Endothelial cell (in vitro differentiated cells): ENCODE data around the gene KIF20B. TPM values are rescaled to one million over a fixed set of nuclear protein-coding genes. Genes with fewer than 3 reads are reported as not detected.

Experiments
- DNase-seq: peaks from one replicate; pipeline ENCODE4 v3.0.0; 2021; ENCODE audit warnings: low spot score
- H3K27ac Mint-ChIP-seq: one replicate; pipeline ENCODE4 v1.8.0; 2021; ENCODE audit warnings: mixed read lengths, inconsistent platforms; ENCODE audit not compliant: unreplicated experiment
- H3K27me3 Mint-ChIP-seq: one replicate; pipeline ENCODE4 v1.8.0; 2021; ENCODE audit warnings: mild to moderate bottlenecking, moderate library complexity, mixed read lengths, inconsistent platforms; ENCODE audit not compliant: unreplicated experiment
- H3K36me3 Mint-ChIP-seq: one replicate; pipeline ENCODE4 v1.8.0; 2021; ENCODE audit warnings: mild to moderate bottlenecking, low read depth, mixed read lengths, inconsistent platforms; ENCODE audit not compliant: unreplicated experiment
- H3K4me1 Mint-ChIP-seq: one replicate; pipeline ENCODE4 v1.8.0; 2021; ENCODE audit warnings: mild to moderate bottlenecking, mixed read lengths, inconsistent platforms; ENCODE audit not compliant: unreplicated experiment
- H3K4me3 Mint-ChIP-seq: one replicate; pipeline ENCODE4 v1.8.0; 2021; ENCODE audit warnings: mild to moderate bottlenecking, mixed read lengths, inconsistent platforms; ENCODE audit not compliant: unreplicated experiment
- H3K9me3 Mint-ChIP-seq: one replicate; pipeline ENCODE4 v1.8.0; 2021; ENCODE audit warnings: mixed read lengths, inconsistent platforms; ENCODE audit not compliant: unreplicated experiment
- total RNA-seq: library from RNA; stranded (reverse); fragmentation: NEBNext Ultra II Directional; extraction: Animal tissue kit (Norgen Biotek cat#: 25700); gene quantifications from one replicate; pipeline ENCODE4 v1.2.1, GENCODE V29; 2021; ENCODE audit not compliant: unreplicated experiment
- TF ChIP-seq, protein P1 (sequence below): fragments of 200-600 bp; sonication (generic); IDR thresholded peaks from one replicate; pipeline ENCODE4 v1.5.0; 2021; ENCODE audit warnings: antibody characterized with exemption; ENCODE audit not compliant: unreplicated experiment

KIF20B gene
- total RNA-seq, 1 donor from 2014 or later, result 12.9 TPM

DNA sequence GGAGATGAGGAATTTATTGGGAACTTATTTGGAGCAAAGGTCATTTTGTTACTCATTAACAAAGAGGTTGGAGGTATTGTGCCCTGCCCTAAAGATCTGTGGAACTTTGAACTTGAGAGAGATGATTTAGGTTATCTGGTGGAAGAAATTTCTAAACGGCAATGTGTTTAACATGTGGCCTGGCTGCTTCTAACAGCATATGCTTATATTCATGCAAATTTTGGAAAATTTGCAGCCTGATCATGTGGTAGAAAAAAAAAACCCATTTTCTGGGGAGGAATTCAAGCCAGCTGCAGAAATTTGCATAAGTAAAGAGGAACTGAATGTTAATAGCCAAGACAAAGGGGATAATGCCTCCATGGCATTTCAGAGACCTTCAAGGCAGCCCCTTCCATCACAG is 45.7 kb upstream of the KIF20B start:
- peaks cover 4% of the 10 kb centered on the region for H3K9me3 Mint-ChIP-seq
- H3K4me1 Mint-ChIP-seq, result no peaks in the 10 kb centered on the region
- TF ChIP-seq, protein P1, sequence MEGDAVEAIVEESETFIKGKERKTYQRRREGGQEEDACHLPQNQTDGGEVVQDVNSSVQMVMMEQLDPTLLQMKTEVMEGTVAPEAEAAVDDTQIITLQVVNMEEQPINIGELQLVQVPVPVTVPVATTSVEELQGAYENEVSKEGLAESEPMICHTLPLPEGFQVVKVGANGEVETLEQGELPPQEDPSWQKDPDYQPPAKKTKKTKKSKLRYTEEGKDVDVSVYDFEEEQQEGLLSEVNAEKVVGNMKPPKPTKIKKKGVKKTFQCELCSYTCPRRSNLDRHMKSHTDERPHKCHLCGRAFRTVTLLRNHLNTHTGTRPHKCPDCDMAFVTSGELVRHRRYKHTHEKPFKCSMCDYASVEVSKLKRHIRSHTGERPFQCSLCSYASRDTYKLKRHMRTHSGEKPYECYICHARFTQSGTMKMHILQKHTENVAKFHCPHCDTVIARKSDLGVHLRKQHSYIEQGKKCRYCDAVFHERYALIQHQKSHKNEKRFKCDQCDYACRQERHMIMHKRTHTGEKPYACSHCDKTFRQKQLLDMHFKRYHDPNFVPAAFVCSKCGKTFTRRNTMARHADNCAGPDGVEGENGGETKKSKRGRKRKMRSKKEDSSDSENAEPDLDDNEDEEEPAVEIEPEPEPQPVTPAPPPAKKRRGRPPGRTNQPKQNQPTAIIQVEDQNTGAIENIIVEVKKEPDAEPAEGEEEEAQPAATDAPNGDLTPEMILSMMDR, result no peak
- H3K27ac Mint-ChIP-seq, result no peak overlapping the region
- peaks cover 5% of the 10 kb centered on the region for H3K36me3 Mint-ChIP-seq
- no peak overlapping the region for H3K4me3 Mint-ChIP-seq
- no peaks in the 10 kb centered on the region for H3K27me3 Mint-ChIP-seq
- no peak for DNase-seq

DNA sequence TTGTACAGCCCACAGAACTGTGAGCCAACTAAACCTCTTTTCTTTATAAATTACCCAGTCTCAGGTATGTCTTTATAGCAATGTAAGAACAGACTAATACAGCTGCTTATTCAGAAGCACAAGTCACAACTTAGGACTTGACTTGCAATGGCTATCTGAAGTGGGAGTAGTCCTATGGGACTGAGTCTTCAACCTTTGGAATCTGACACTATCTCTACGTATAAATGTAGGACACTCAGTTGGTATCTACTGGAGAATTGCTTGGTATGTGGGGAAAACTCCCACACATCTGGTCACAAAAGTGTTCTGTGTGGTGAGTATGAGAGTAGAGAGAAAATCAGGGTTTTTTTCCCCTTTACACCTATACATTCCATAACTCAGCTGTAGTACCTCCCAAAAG is 44.1 kb upstream of the KIF20B start:
- Mint-ChIP-seq H3K27me3 (no peaks in the 10 kb centered on the region), H3K36me3 (peaks cover 5% of the 10 kb centered on the region), H3K4me1 (no peaks in the 10 kb centered on the region), H3K27ac (no peak overlapping the region), H3K9me3 (peaks cover 4% of the 10 kb centered on the region), H3K4me3 (no peak overlapping the region)
- DNase-seq, result no peak
- TF ChIP-seq, protein P1, result no peak

DNA sequence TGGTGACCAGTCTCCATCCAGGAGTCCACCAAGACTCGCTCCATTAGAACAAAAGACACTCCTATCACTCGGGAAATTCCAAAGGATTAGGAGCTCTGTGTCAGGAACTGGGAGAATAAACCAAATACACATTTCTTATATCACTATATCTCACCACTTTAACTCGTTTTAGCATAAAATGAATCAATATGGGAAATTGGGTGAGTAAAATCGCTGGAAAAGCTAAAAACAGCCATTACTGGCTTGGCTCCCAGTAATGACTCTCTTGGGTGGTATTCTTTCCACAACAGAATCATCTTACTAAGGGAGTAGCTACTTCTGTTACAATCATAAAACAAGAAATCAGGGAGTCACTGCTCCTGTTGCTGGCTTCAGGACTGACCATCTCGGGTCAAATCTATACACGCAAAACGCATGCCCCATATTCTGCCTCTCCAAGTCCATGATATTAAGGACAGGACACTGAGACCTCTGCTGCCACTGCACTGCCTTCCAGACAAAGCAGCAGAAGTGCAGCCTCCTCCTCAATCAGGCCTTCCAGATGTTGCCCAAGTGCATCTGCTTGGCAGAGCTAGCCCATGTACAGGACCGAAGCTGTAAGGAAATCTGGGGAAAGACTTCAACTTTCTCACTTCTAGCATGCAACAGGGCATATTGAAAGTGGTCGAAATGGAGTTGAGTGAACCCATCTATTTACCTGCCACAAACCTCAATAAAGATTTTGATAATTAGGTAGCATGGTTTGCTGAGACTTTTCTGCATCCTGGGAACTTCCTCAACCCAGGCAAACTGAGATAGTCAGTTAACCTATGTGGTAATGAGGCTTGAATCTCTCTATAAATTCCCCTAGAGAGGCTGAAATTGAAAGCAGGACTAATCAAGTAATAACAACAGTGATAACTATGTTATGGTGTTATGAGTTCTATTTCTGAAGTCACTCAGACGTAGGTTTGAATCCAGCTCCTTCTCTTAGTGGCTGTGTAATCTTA is 42.0 kb upstream of the KIF20B start:
- Mint-ChIP-seq H3K4me1 (no peaks in the 10 kb centered on the region), H3K4me3 (no peak overlapping the region), H3K36me3 (peaks cover 5% of the 10 kb centered on the region), H3K27ac (no peak overlapping the region), H3K9me3 (peaks cover 4% of the 10 kb centered on the region), H3K27me3 (no peaks in the 10 kb centered on the region)
- TF ChIP-seq, protein P1, result no peak
- no peak for DNase-seq

DNA sequence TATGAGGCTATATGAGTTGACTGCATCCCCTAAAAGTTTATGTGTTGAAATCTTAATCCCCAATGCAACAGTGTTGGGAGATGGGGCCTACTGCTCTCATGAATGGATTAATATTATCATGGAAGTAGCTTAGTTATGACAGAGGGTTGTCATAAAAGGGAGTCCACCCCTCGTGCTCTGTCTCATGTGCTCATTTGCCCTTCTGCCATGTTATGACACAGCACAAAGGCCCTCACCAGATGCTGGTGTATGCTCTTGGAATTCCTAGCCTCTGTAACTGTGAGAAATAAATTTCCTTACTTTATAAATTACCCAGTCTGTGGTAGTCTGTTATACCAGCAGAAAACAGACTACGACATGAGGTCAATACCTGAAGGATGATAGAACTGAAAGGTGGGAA is 38.8 kb upstream of the KIF20B start:
- Mint-ChIP-seq H3K9me3 (no peaks in the 10 kb centered on the region), H3K27me3 (no peaks in the 10 kb centered on the region), H3K4me1 (no peaks in the 10 kb centered on the region), H3K4me3 (no peak overlapping the region), H3K27ac (no peak overlapping the region), H3K36me3 (no peaks in the 10 kb centered on the region)
- TF ChIP-seq, protein P1, result no peak
- no peak for DNase-seq

DNA sequence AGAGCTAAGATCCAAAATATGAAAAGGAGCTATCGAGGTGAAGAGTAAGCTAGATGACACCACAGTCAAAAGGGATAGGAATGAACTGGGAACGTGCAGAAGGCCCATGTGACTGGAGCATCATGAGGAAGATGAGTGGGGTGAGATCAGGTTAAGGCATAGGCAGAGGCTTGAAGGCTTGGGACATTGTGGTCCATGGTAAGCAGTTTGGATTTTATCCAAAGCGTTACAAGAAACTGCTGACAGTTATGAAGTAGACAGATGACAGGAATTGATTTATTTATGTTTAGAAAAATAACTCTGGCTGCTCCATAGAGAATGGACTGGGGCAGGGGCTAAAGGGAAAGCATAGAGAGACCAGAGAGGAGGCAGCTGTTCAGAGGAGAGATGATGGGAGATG is 38.2 kb upstream of the KIF20B start:
- no peak overlapping the region for H3K27ac Mint-ChIP-seq
- TF ChIP-seq, protein P1, result no peak
- H3K36me3 Mint-ChIP-seq, result no peaks in the 10 kb centered on the region
- no peak for DNase-seq
- H3K9me3 Mint-ChIP-seq, result no peaks in the 10 kb centered on the region
- H3K4me1 Mint-ChIP-seq, result no peaks in the 10 kb centered on the region
- H3K27me3 Mint-ChIP-seq, result no peaks in the 10 kb centered on the region
- H3K4me3 Mint-ChIP-seq, result no peak overlapping the region
